ENCODE results near the gene GNS.
A peak's percentile ranks its signal among the peaks of the same experiment; 100 is the strongest.

Gene GNS

GRCh38 chr12:64729909-64730587 is 29.2 kb downstream of the GNS start:
- Histone ChIP-seq H3K4me1 (ENCODE audit: control insufficient read depth in 5 of 5, insufficient read depth in 5 of 5, low read length in 5 of 5) (peaks cover 0 to 26% (median 15%) of the 10 kb centered on the region in 5 donors), H3K27ac (ENCODE audit: low read depth, low read length) (peak overlapping the region; percentile 84), H3K36me3 (ENCODE audit: control insufficient read depth in 5 of 5, insufficient read depth in 5 of 5, low read length in 5 of 5) (peaks cover 11 to 53% (median 35%) of the 10 kb centered on the region in 5 donors), H3K27me3 (ENCODE audit: control insufficient read depth in 5 of 5, insufficient read depth in 4 of 5, low read length in 5 of 5) (no peaks in the 10 kb centered on the region), H3K9me3 (ENCODE audit: control insufficient read depth in 5 of 5, low read length in 5 of 5) (no peaks in the 10 kb centered on the region), H3K9ac (ENCODE audit: low read length in 5 of 5) (peak overlapping the region in 3 of 5 donors; percentile 24 to 50 (median 36)), H3K4me3 (ENCODE audit: low read depth in 1 of 5, low read length in 5 of 5) (no peak overlapping the region)

- no peak overlapping the region for H3K9ac ChIP-seq (ENCODE audit: low read length in 5 of 5)
- H3K27ac ChIP-seq (ENCODE audit: low read depth, low read length) = no peak overlapping the region
- H3K4me1 ChIP-seq (ENCODE audit: control insufficient read depth in 5 of 5, insufficient read depth in 5 of 5, low read length in 5 of 5) = peaks cover 0 to 10% (median 4%) of the 10 kb centered on the region in 5 donors
- H3K4me3 ChIP-seq (ENCODE audit: low read depth in 1 of 5, low read length in 5 of 5) = no peak overlapping the region
- peaks cover 40 to 83% (median 65%) of the 10 kb centered on the region in 5 donors for H3K36me3 ChIP-seq (ENCODE audit: control insufficient read depth in 5 of 5, insufficient read depth in 5 of 5, low read length in 5 of 5)
- no peaks in the 10 kb centered on the region for H3K9me3 ChIP-seq (ENCODE audit: control insufficient read depth in 5 of 5, low read length in 5 of 5)
- no peaks in the 10 kb centered on the region for H3K27me3 ChIP-seq (ENCODE audit: control insufficient read depth in 5 of 5, insufficient read depth in 4 of 5, low read length in 5 of 5)
Measured at GRCh38 chr12:64724201-64724745, 34.9 kb downstream of the GNS start.

GRCh38 chr12:64723630-64724029 is 35.6 kb downstream of the GNS start:
- peaks cover 40 to 86% (median 67%) of the 10 kb centered on the region in 5 donors for H3K36me3 ChIP-seq (ENCODE audit: control insufficient read depth in 5 of 5, insufficient read depth in 5 of 5, low read length in 5 of 5)

GRCh38 chr12:64722835-64723234 is 36.4 kb downstream of the GNS start:
- H3K4me3 ChIP-seq (ENCODE audit: low read depth in 1 of 5, low read length in 5 of 5) = no peak overlapping the region
- H3K27me3 ChIP-seq (ENCODE audit: control insufficient read depth in 5 of 5, insufficient read depth in 4 of 5, low read length in 5 of 5) = no peaks in the 10 kb centered on the region
- H3K36me3 ChIP-seq (ENCODE audit: control insufficient read depth in 5 of 5, insufficient read depth in 5 of 5, low read length in 5 of 5) = peaks cover 43 to 84% (median 70%) of the 10 kb centered on the region in 5 donors
- peaks cover 0 to 5% (median 4%) of the 10 kb centered on the region in 5 donors for H3K4me1 ChIP-seq (ENCODE audit: control insufficient read depth in 5 of 5, insufficient read depth in 5 of 5, low read length in 5 of 5)
- no peaks in the 10 kb centered on the region for H3K9me3 ChIP-seq (ENCODE audit: control insufficient read depth in 5 of 5, low read length in 5 of 5)
- H3K9ac ChIP-seq (ENCODE audit: low read length in 5 of 5) = no peak overlapping the region
- H3K27ac ChIP-seq (ENCODE audit: low read depth, low read length) = no peak overlapping the region

More at GRCh38 chr12:64723630-64724029, 35.6 kb downstream of the GNS start:
- H3K4me3 ChIP-seq (ENCODE audit: low read depth in 1 of 5, low read length in 5 of 5) = no peak overlapping the region
- H3K27me3 ChIP-seq (ENCODE audit: control insufficient read depth in 5 of 5, insufficient read depth in 4 of 5, low read length in 5 of 5) = no peaks in the 10 kb centered on the region
- no peaks in the 10 kb centered on the region for H3K9me3 ChIP-seq (ENCODE audit: control insufficient read depth in 5 of 5, low read length in 5 of 5)
- H3K9ac ChIP-seq (ENCODE audit: low read length in 5 of 5) = no peak overlapping the region
- H3K27ac ChIP-seq (ENCODE audit: low read depth, low read length) = no peak overlapping the region
- peaks cover 0 to 5% (median 4%) of the 10 kb centered on the region in 5 donors for H3K4me1 ChIP-seq (ENCODE audit: control insufficient read depth in 5 of 5, insufficient read depth in 5 of 5, low read length in 5 of 5)

- Histone ChIP-seq H3K9me3 (ENCODE audit: control insufficient read depth in 5 of 5, low read length in 5 of 5) (no peaks in the 10 kb centered on the region), H3K4me1 (ENCODE audit: control insufficient read depth in 5 of 5, insufficient read depth in 5 of 5, low read length in 5 of 5) (peaks cover 0 to 5% (median 4%) of the 10 kb centered on the region in 5 donors), H3K9ac (ENCODE audit: low read length in 5 of 5) (no peak overlapping the region), H3K4me3 (ENCODE audit: low read depth in 1 of 5, low read length in 5 of 5) (no peak overlapping the region), H3K36me3 (ENCODE audit: control insufficient read depth in 5 of 5, insufficient read depth in 5 of 5, low read length in 5 of 5) (peaks cover 48 to 87% (median 78%) of the 10 kb centered on the region in 5 donors), H3K27ac (ENCODE audit: low read depth, low read length) (no peak overlapping the region), H3K27me3 (ENCODE audit: control insufficient read depth in 5 of 5, insufficient read depth in 4 of 5, low read length in 5 of 5) (no peaks in the 10 kb centered on the region)
Measured at GRCh38 chr12:64720884-64721283, 38.3 kb downstream of the GNS start.

GRCh38 chr12:64718649-64719048 is 40.6 kb downstream of the GNS start:
- no peak overlapping the region for H3K9ac ChIP-seq (ENCODE audit: low read length in 5 of 5)
- no peak overlapping the region for H3K27ac ChIP-seq (ENCODE audit: low read depth, low read length)
- H3K36me3 ChIP-seq (ENCODE audit: control insufficient read depth in 5 of 5, insufficient read depth in 5 of 5, low read length in 5 of 5) = peaks cover 48 to 91% (median 86%) of the 10 kb centered on the region in 5 donors

GRCh38 chr12:64716839-64717455 is 42.3 kb downstream of the GNS start:
- no peaks in the 10 kb centered on the region for H3K27me3 ChIP-seq (ENCODE audit: control insufficient read depth in 5 of 5, insufficient read depth in 4 of 5, low read length in 5 of 5)
- no peak overlapping the region for H3K27ac ChIP-seq (ENCODE audit: low read depth, low read length)
- no peak overlapping the region for H3K9ac ChIP-seq (ENCODE audit: low read length in 5 of 5)
- H3K9me3 ChIP-seq (ENCODE audit: control insufficient read depth in 5 of 5, low read length in 5 of 5) = no peaks in the 10 kb centered on the region
- peaks cover 0 to 5% (median 4%) of the 10 kb centered on the region in 5 donors for H3K4me1 ChIP-seq (ENCODE audit: control insufficient read depth in 5 of 5, insufficient read depth in 5 of 5, low read length in 5 of 5)
- H3K4me3 ChIP-seq (ENCODE audit: low read depth in 1 of 5, low read length in 5 of 5) = no peak overlapping the region
- peaks cover 47 to 88% (median 82%) of the 10 kb centered on the region in 5 donors for H3K36me3 ChIP-seq (ENCODE audit: control insufficient read depth in 5 of 5, insufficient read depth in 5 of 5, low read length in 5 of 5)

More at GRCh38 chr12:64718649-64719048, 40.6 kb downstream of the GNS start:
- Histone ChIP-seq H3K4me3 (ENCODE audit: low read depth in 1 of 5, low read length in 5 of 5) (no peak overlapping the region), H3K4me1 (ENCODE audit: control insufficient read depth in 5 of 5, insufficient read depth in 5 of 5, low read length in 5 of 5) (peaks cover 0 to 5% (median 4%) of the 10 kb centered on the region in 5 donors), H3K9me3 (ENCODE audit: control insufficient read depth in 5 of 5, low read length in 5 of 5) (no peaks in the 10 kb centered on the region), H3K27me3 (ENCODE audit: control insufficient read depth in 5 of 5, insufficient read depth in 4 of 5, low read length in 5 of 5) (no peaks in the 10 kb centered on the region)

- peaks cover 42 to 82% (median 76%) of the 10 kb centered on the region in 5 donors for H3K36me3 ChIP-seq (ENCODE audit: control insufficient read depth in 5 of 5, insufficient read depth in 5 of 5, low read length in 5 of 5)
- H3K4me1 ChIP-seq (ENCODE audit: control insufficient read depth in 5 of 5, insufficient read depth in 5 of 5, low read length in 5 of 5) = peaks cover 0 to 3% (median 3%) of the 10 kb centered on the region in 5 donors
- no peak overlapping the region for H3K9ac ChIP-seq (ENCODE audit: low read length in 5 of 5)
- no peaks in the 10 kb centered on the region for H3K9me3 ChIP-seq (ENCODE audit: control insufficient read depth in 5 of 5, low read length in 5 of 5)
- H3K27ac ChIP-seq (ENCODE audit: low read depth, low read length) = no peak overlapping the region
- no peaks in the 10 kb centered on the region for H3K27me3 ChIP-seq (ENCODE audit: control insufficient read depth in 5 of 5, insufficient read depth in 4 of 5, low read length in 5 of 5)
- no peak overlapping the region for H3K4me3 ChIP-seq (ENCODE audit: low read depth in 1 of 5, low read length in 5 of 5)
Measured at GRCh38 chr12:64716371-64716770, 42.8 kb downstream of the GNS start.

- Histone ChIP-seq H3K36me3 (ENCODE audit: control insufficient read depth in 5 of 5, insufficient read depth in 5 of 5, low read length in 5 of 5) (peaks cover 31 to 65% (median 58%) of the 10 kb centered on the region in 5 donors), H3K4me1 (ENCODE audit: control insufficient read depth in 5 of 5, insufficient read depth in 5 of 5, low read length in 5 of 5) (no peaks in the 10 kb centered on the region), H3K9ac (ENCODE audit: low read length in 5 of 5) (no peak overlapping the region), H3K27me3 (ENCODE audit: control insufficient read depth in 5 of 5, insufficient read depth in 4 of 5, low read length in 5 of 5) (no peaks in the 10 kb centered on the region), H3K27ac (ENCODE audit: low read depth, low read length) (no peak overlapping the region), H3K4me3 (ENCODE audit: low read depth in 1 of 5, low read length in 5 of 5) (no peak overlapping the region), H3K9me3 (ENCODE audit: control insufficient read depth in 5 of 5, low read length in 5 of 5) (no peaks in the 10 kb centered on the region)
Measured at GRCh38 chr12:64714551-64714968, 44.6 kb downstream of the GNS start.

- no peaks in the 10 kb centered on the region for H3K27me3 ChIP-seq (ENCODE audit: control insufficient read depth in 5 of 5, insufficient read depth in 4 of 5, low read length in 5 of 5)
- no peak overlapping the region for H3K9ac ChIP-seq (ENCODE audit: low read length in 5 of 5)
- H3K27ac ChIP-seq (ENCODE audit: low read depth, low read length) = no peak overlapping the region
- H3K9me3 ChIP-seq (ENCODE audit: control insufficient read depth in 5 of 5, low read length in 5 of 5) = no peaks in the 10 kb centered on the region
- no peaks in the 10 kb centered on the region for H3K4me1 ChIP-seq (ENCODE audit: control insufficient read depth in 5 of 5, insufficient read depth in 5 of 5, low read length in 5 of 5)
- no peak overlapping the region for H3K4me3 ChIP-seq (ENCODE audit: low read depth in 1 of 5, low read length in 5 of 5)
- peaks cover 31 to 60% (median 52%) of the 10 kb centered on the region in 5 donors for H3K36me3 ChIP-seq (ENCODE audit: control insufficient read depth in 5 of 5, insufficient read depth in 5 of 5, low read length in 5 of 5)
Measured at GRCh38 chr12:64713376-64713775, 45.8 kb downstream of the GNS start.

Measured in subcutaneous abdominal adipose tissue (tissue), 5 donors.